K562 (cell line): Measurements from ENCODE around the gene GABPB2. TPM values are rescaled to one million over a fixed set of nuclear protein-coding genes. Genes with fewer than 3 reads are reported as not detected.
A peak's percentile ranks its signal among the peaks of the same experiment; 100 is the strongest.

Experiments
- CBFB ChIP-seq: sonication (generic); formaldehyde crosslinking; IDR thresholded peaks from 2 replicates; pipeline ENCODE4 v1.4.0; 2020; ENCODE audit warnings: mild to moderate bottlenecking, missing genetic modification reagents
- CEBPG ChIP-seq, 3 experiments: fragments of 200-800 bp in 1 of 3; sonication (Bioruptor generic) in 1 of 3; sonication (generic) in 1 of 3; formaldehyde crosslinking in 1 of 3; IDR thresholded peaks in 2 of 3; conservative IDR thresholded peaks in 1 of 3; 2 replicates each; pipeline versions ENCODE4 v1.6.1 to v1.8.0; 2016 to 2022; ENCODE audit warnings: missing compliant biosample characterization in 2 of 3, missing genetic modification characterization in 2 of 3, mild to moderate bottlenecking in 1 of 3, missing genetic modification reagents in 1 of 3
- CXXC5 ChIP-seq: fragments of 250-450 bp; sonication (Bioruptor Pico); IDR thresholded peaks from 2 replicates; pipeline ENCODE4 v1.8.0; 2022; ENCODE audit warnings: inconsistent platforms, mild to moderate bottlenecking, moderate library complexity
- FOXA3 ChIP-seq, 2 experiments: fragments of 450-650 bp in 1 of 2; sonication (generic) in 1 of 2; formaldehyde crosslinking; IDR thresholded peaks in 1 of 2; conservative IDR thresholded peaks in 1 of 2; 2 replicates each; pipeline versions ENCODE4 v1.4.0 to v1.8.0; 2020 to 2022; ENCODE audit warnings: mild to moderate bottlenecking in 2 of 2, missing genetic modification reagents in 1 of 2
- KHSRP ChIP-seq: fragments of 450-650 bp; IDR thresholded peaks from 2 replicates; pipeline ENCODE4 v1.6.1; 2017
- NR2C2 ChIP-seq, 2 experiments: fragments of 200-800 bp in 1 of 2; sonication (Bioruptor generic) in 1 of 2; sonication (generic) in 1 of 2; formaldehyde crosslinking in 1 of 2; IDR thresholded peaks; 2 replicates each; pipeline versions ENCODE4 v1.6.1 to v1.8.0; 2016 to 2022; ENCODE audit warnings: mild to moderate bottlenecking in 1 of 2, missing compliant biosample characterization in 1 of 2, missing genetic modification characterization in 1 of 2, missing genetic modification reagents in 1 of 2
- RAD51 ChIP-seq: fragments of 450-650 bp; IDR thresholded peaks from 2 replicates; pipeline ENCODE4 v1.7.1; 2016; ENCODE audit warnings: low read depth, mild to moderate bottlenecking, borderline replicate concordance
- SMAD1 ChIP-seq: fragments of 150-350 bp; IDR thresholded peaks from 2 replicates; pipeline ENCODE4 v1.6.1; 2014; ENCODE audit warnings: low read length, low read depth; ENCODE audit not compliant: partially characterized antibody
- SUPT5H ChIP-seq: fragments of 450-650 bp; IDR thresholded peaks from 2 replicates; pipeline ENCODE4 v1.6.1; 2016
- TCF7 ChIP-seq: sonication (generic); IDR thresholded peaks from 2 replicates; pipeline ENCODE4 v1.6.1; 2016; ENCODE audit warnings: antibody characterized with exemption, borderline replicate concordance
- TEAD2 ChIP-seq: fragments of 450-650 bp; IDR thresholded peaks from 2 replicates; pipeline ENCODE4 v1.6.1; 2016; ENCODE audit warnings: missing genetic modification characterization, control low read depth, missing compliant biosample characterization
- ZFPM2 ChIP-seq: fragments of 250-450 bp; sonication (Bioruptor Pico); IDR thresholded peaks from 2 replicates; pipeline ENCODE4 v1.5.1; 2022; ENCODE audit warnings: mild to moderate bottlenecking
- ZNF140 ChIP-seq: fragments of 250-450 bp; sonication (Bioruptor Pico); IDR thresholded peaks from 2 replicates; pipeline ENCODE4 v1.8.0; 2021; ENCODE audit warnings: moderate library complexity, mild to moderate bottlenecking, inconsistent platforms
- ZNF175 ChIP-seq: fragments of 200-800 bp; sonication (Bioruptor generic); IDR thresholded peaks from 2 replicates; pipeline ENCODE4 v1.6.1; 2016; ENCODE audit warnings: low read depth, mild to moderate bottlenecking, missing genetic modification characterization, missing compliant biosample characterization
- ZNF197 ChIP-seq: fragments of 200-800 bp; sonication (Bioruptor generic); IDR thresholded peaks from 2 replicates; pipeline ENCODE4 v1.6.1; 2016; ENCODE audit warnings: low read depth, missing genetic modification characterization, missing compliant biosample characterization
- ZNF668 ChIP-seq: fragments of 250-450 bp; sonication (Bioruptor Pico); IDR thresholded peaks from 2 replicates; pipeline ENCODE4 v1.8.0; 2022; ENCODE audit warnings: mild to moderate bottlenecking, inconsistent platforms
- ZNF76 ChIP-seq: fragments of 250-450 bp; sonication (Bioruptor Pico); IDR thresholded peaks from 2 replicates; pipeline ENCODE4 v1.4.0; 2020; ENCODE audit warnings: mild to moderate bottlenecking, moderate library complexity, borderline replicate concordance
- ZNF780A ChIP-seq: fragments of 250-450 bp; sonication (Bioruptor Pico); IDR thresholded peaks from 2 replicates; pipeline ENCODE4 v1.5.0; 2021; ENCODE audit warnings: mild to moderate bottlenecking
- polyA plus RNA-seq, 8 experiments: library from polyadenylated mRNA; depleted of rRNA in 4 of 8; stranded (reverse) in 5 of 8; unstranded in 3 of 8; fragments of >200 nt; fragmentation: Nextera tagmentation in 2 of 8; fragmentation: Illumina TruSeq in 1 of 8; extraction: Ambion mirVana in 2 of 8; extraction: Trizol in 1 of 8; gene quantifications; 2 replicates each; pipeline versions ENCODE4 v1.2.1 to v1.2.3, GENCODE V29; 2011 to 2014; ENCODE audit warnings: inconsistent platforms in 1 of 8, missing spikeins in 1 of 8
- total RNA-seq, 7 experiments: library from RNA; depleted of rRNA in 6 of 7; stranded (reverse); fragments of >200 nt in 6 of 7; fragmentation: Illumina TruSeq in 2 of 7; extraction: Trizol in 2 of 7; gene quantifications; 2 replicates each; pipeline versions ENCODE4 v1.2.1 to v1.2.3, GENCODE V29; 2011 to 2021; ENCODE audit warnings: low replicate concordance in 1 of 7
- TF ChIP-seq, protein P1 (sequence below): fragments of 250-450 bp; sonication (Bioruptor Pico); IDR thresholded peaks from 2 replicates; pipeline ENCODE4 v1.5.0; 2021
- TF ChIP-seq, protein P2 (sequence below): fragments of 250-450 bp; sonication (Bioruptor Pico); IDR thresholded peaks from 2 replicates; pipeline ENCODE4 v1.8.0; 2021; ENCODE audit warnings: moderate library complexity, mild to moderate bottlenecking, inconsistent platforms
- TF ChIP-seq, protein P3 (sequence below): fragments of 250-450 bp; sonication (Bioruptor Pico); IDR thresholded peaks from 2 replicates; pipeline ENCODE4 v1.4.0; 2020
- TF ChIP-seq, protein P4 (sequence below): fragments of 250-450 bp; sonication (Bioruptor Pico); IDR thresholded peaks from 2 replicates; pipeline ENCODE4 v1.8.0; 2022; ENCODE audit warnings: moderate library complexity, mild to moderate bottlenecking, inconsistent platforms
- TF ChIP-seq, protein P5 (sequence below): fragments of 450-650 bp; formaldehyde crosslinking; IDR thresholded peaks from 2 replicates; pipeline ENCODE4 v1.4.0; 2020; ENCODE audit warnings: mild to moderate bottlenecking

GABPB2 gene
- total and polyA plus RNA-seq, 9 of the 15 experiments (the other 6 are each of a cell fraction or from before 2014, with no cell fraction given): 2.2 to 13.3 (median 6.1) TPM

DNA sequence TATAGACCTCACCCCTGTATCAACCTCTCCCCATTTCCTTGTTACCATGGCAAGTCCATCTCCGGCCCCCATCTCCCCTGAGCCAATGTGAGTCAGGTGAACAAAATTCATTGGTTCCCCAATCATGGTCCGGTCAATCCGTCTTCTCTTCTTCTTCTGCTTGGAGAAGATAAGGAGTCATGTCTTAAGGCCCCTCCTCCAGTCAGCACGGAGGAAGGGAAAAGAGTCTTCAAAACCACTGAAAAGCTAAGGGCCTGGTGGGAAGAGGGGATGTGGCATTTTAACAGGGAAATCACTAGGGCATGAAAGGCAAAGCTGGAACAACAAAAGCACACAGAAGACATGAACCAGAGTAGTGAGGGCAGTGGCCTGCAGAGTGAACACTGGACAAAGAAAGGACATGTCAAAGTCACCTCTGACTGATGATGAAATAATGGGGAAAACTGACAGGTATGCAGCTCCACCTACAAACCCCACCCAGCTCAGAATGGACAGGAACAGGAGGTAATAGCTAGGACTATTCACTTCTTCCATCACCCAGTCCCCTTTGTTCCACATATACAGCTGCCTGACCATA, 15.5 kb upstream of the GABPB2 start (continued):
- no peak for TF ChIP-seq ZNF668 (CRISPR knock-in tag)
- TF ChIP-seq, protein P1, sequence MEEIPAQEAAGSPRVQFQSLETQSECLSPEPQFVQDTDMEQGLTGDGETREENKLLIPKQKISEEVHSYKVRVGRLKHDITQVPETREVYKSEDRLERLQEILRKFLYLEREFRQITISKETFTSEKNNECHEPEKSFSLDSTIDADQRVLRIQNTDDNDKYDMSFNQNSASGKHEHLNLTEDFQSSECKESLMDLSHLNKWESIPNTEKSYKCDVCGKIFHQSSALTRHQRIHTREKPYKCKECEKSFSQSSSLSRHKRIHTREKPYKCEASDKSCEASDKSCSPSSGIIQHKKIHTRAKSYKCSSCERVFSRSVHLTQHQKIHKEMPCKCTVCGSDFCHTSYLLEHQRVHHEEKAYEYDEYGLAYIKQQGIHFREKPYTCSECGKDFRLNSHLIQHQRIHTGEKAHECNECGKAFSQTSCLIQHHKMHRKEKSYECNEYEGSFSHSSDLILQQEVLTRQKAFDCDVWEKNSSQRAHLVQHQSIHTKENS (CRISPR knock-in tag): no peak
- no peak for TF ChIP-seq NR2C2 (CRISPR knock-in tag; IDR thresholded peaks at IDR 0.05)
- peak; percentile 46; the same call in 1 of the 2 replicates for TF ChIP-seq NR2C2 (tag; IDR thresholded peaks at IDR 0.05)
- peak; percentile 53 for TF ChIP-seq CXXC5 (CRISPR knock-in tag)
- no peak for TF ChIP-seq ZNF197 (CRISPR knock-in tag)
- TF ChIP-seq, protein P2, sequence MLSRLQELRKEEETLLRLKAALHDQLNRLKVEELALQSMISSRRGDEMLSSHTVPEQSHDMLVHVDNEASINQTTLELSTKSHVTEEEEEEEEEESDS (CRISPR knock-in tag): no peak
- no peak for TF ChIP-seq ZNF140
- TF ChIP-seq, protein P3, sequence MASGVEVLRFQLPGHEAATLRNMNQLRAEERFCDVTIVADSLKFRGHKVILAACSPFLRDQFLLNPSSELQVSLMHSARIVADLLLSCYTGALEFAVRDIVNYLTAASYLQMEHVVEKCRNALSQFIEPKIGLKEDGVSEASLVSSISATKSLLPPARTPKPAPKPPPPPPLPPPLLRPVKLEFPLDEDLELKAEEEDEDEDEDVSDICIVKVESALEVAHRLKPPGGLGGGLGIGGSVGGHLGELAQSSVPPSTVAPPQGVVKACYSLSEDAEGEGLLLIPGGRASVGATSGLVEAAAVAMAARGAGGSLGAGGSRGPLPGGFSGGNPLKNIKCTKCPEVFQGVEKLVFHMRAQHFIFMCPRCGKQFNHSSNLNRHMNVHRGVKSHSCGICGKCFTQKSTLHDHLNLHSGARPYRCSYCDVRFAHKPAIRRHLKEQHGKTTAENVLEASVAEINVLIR (CRISPR knock-in tag): 0 out of 2 replicates have a peak, but pooled peaks have one; percentile 9
- no peak for TF ChIP-seq KHSRP
- TF ChIP-seq RAD51: no peak; the same call in 1 of the 2 replicates
- TF ChIP-seq, protein P4, sequence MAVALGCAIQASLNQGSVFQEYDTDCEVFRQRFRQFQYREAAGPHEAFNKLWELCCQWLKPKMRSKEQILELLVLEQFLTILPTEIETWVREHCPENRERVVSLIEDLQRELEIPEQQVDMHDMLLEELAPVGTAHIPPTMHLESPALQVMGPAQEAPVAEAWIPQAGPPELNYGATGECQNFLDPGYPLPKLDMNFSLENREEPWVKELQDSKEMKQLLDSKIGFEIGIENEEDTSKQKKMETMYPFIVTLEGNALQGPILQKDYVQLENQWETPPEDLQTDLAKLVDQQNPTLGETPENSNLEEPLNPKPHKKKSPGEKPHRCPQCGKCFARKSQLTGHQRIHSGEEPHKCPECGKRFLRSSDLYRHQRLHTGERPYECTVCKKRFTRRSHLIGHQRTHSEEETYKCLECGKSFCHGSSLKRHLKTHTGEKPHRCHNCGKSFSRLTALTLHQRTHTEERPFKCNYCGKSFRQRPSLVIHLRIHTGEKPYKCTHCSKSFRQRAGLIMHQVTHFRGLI (CRISPR knock-in tag): 0 out of 2 replicates have a peak, but pooled peaks have one; percentile 11
- no peak for TF ChIP-seq FOXA3 (CRISPR knock-in tag; conservative IDR thresholded peaks at IDR 0.05 in 1 of 2, IDR thresholded peaks at IDR 0.05 in 1 of 2)
- no peak for TF ChIP-seq TEAD2 (tag)
- TF ChIP-seq ZNF780A: no peak
- TF ChIP-seq, protein P5, sequence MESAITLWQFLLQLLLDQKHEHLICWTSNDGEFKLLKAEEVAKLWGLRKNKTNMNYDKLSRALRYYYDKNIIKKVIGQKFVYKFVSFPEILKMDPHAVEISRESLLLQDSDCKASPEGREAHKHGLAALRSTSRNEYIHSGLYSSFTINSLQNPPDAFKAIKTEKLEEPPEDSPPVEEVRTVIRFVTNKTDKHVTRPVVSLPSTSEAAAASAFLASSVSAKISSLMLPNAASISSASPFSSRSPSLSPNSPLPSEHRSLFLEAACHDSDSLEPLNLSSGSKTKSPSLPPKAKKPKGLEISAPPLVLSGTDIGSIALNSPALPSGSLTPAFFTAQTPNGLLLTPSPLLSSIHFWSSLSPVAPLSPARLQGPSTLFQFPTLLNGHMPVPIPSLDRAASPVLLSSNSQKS (CRISPR knock-in tag): no peak
- TF ChIP-seq ZNF76 (CRISPR knock-in tag): no peak
- TF ChIP-seq CEBPG (CRISPR knock-in tag; IDR thresholded peaks at IDR 0.05): peak; percentile 88
- peak; percentile 48 to 87 for TF ChIP-seq CEBPG (tag; conservative IDR thresholded peaks at IDR 0.05 in 1 of 2, IDR thresholded peaks at IDR 0.05 in 1 of 2)
- no peak for TF ChIP-seq CBFB (CRISPR knock-in tag)
- peak; percentile 71 for TF ChIP-seq SUPT5H
- TF ChIP-seq SMAD1: no peak
- no peak; the same call in 1 of the 2 replicates for TF ChIP-seq ZNF175 (CRISPR knock-in tag)
- no peak for TF ChIP-seq TCF7
- no peak for TF ChIP-seq ZFPM2 (CRISPR knock-in tag)
